ENCODE measurements around the gene RPGRIP1L.

The RPGRIP1L gene

GRCh38 chr16:53598511-53599275, 105.0 kb downstream of the RPGRIP1L start:
- no peak for DNase-seq

- no peak for DNase-seq
These were observed 105.9 kb downstream of the RPGRIP1L start for GRCh38 chr16:53597776-53598175.

- DNase-seq, result no peak
These were observed 115.5 kb downstream of the RPGRIP1L start for GRCh38 chr16:53588081-53588648.

GRCh38 chr16:53583401-53583800, 120.3 kb downstream of the RPGRIP1L start:
- no peak for DNase-seq

GRCh38 chr16:53581784-53582183, 121.9 kb downstream of the RPGRIP1L start:
- DNase-seq, result no peak

- no peak for DNase-seq
These were observed 123.4 kb downstream of the RPGRIP1L start for GRCh38 chr16:53580038-53580802.

GRCh38 chr16:53576904-53577303, 126.8 kb downstream of the RPGRIP1L start:
- no peak for DNase-seq

- no peak for DNase-seq
These were observed 127.4 kb downstream of the RPGRIP1L start for GRCh38 chr16:53576210-53576609.

- no peak for DNase-seq
These were observed 131.9 kb downstream of the RPGRIP1L start for GRCh38 chr16:53571763-53572162.

GRCh38 chr16:53566552-53567245, 137.0 kb downstream of the RPGRIP1L start:
- DNase-seq, result no peak

- DNase-seq, result no peak
These were observed 138.3 kb downstream of the RPGRIP1L start for GRCh38 chr16:53565296-53565863.

GRCh38 chr16:53563426-53563825, 140.2 kb downstream of the RPGRIP1L start:
- DNase-seq, result no peak

- no peak for DNase-seq
These were observed 142.4 kb downstream of the RPGRIP1L start for GRCh38 chr16:53561101-53561888.

GRCh38 chr16:53559270-53559951, 144.2 kb downstream of the RPGRIP1L start:
- DNase-seq, result no peak

- no peak for DNase-seq
These were observed 144.9 kb downstream of the RPGRIP1L start for GRCh38 chr16:53558710-53559109.

- DNase-seq, result no peak
These were observed 147.1 kb downstream of the RPGRIP1L start for GRCh38 chr16:53556521-53556920.

GRCh38 chr16:53549970-53550690, 153.5 kb downstream of the RPGRIP1L start:
- peak; percentile 71 for DNase-seq
